Islet of Langerhans (tissue), 1 donor: ENCODE measurements around the gene ARPC1B.
"Not testable (repeated sequence)": the region's sequence is repeated elsewhere in the genome, so short reads cannot be mapped to it uniquely, and the experiment has no call there.

Experiments
- FAIRE-seq: peaks from one replicate; lab custom pipeline; 2011; peaks lifted over from hg19 to GRCh38; lab: Jason Lieb, UNC

ARPC1B gene

DNA sequence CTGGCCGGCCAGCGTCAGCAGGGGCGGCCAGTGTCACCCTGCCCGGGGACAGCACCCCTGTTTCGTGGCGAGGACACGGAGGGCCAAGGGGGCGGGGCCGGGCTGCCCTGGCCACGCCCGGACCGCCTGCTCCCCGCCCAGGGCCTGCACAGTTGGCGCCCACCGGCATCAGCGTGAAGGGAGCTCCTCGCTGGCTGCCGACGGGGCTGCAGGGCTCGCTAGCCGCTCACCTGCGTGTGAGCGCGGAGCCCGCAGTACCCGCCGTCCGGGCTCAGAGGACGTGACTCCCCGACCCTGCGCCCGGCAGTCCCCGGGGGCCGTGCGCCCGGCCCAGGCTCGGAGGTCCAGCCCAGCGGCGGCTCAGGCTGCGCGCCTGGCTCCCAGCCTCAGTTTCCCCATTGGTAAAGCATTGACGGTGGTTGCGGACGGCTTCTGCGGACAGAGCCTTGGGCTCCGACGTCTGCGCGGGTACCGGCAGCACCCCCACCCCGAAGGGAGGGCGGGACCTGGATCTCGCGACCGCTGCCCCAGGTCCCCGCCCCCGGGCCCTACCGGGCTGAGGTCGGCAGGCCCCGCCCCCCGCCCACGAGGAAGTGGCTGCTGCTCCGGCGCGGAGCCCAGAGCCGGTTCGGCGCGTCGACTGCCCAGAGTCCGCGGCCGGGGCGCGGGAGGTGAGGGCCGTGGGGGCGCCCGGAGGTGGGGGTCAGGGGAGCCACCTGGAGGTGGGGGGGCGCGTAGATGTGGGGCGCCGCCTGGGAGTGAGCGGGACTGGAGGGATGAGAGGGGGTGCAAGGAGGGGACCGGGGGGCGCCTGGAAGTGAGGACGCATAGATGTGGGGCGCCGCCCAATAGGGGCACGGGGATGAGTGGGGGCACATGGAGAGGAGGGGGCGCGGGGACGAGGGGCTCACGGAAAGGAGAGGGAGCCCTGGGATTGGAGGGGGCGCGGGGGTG lies at the start of gene ARPC1B:
TSS of gene ARPC1B (plus strand) at position 620 of the 954 bp plus-strand sequence. CDS start 10,985 bp downstream, outside the sequence.
- no peak for FAIRE-seq

DNA sequence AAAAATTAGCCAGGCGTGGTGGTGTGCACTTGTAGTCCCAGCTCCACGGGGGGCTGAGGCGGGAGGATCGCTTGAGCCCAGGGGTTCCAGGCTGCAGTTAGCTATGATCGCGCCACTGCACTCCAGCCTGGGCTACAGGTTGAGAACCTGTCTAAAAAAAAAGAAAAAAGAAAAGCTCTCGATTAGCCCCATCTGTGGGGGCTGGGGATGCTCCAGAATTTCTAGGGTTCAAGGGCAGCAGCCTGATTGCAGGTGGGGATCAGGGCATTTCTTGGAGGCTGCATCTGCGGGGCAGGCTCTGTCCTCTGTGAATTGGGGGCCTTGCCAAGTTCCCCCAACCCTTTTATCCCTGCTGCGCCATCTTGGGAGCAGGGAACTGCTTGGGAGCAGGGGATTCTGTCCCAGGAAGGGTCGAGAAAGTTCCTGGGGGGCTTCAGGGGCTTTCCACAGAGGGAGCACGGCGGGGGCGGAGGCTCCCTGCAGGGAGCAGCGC lies 49.5 kb upstream of the ARPC1B start:
- no peak for FAIRE-seq

DNA sequence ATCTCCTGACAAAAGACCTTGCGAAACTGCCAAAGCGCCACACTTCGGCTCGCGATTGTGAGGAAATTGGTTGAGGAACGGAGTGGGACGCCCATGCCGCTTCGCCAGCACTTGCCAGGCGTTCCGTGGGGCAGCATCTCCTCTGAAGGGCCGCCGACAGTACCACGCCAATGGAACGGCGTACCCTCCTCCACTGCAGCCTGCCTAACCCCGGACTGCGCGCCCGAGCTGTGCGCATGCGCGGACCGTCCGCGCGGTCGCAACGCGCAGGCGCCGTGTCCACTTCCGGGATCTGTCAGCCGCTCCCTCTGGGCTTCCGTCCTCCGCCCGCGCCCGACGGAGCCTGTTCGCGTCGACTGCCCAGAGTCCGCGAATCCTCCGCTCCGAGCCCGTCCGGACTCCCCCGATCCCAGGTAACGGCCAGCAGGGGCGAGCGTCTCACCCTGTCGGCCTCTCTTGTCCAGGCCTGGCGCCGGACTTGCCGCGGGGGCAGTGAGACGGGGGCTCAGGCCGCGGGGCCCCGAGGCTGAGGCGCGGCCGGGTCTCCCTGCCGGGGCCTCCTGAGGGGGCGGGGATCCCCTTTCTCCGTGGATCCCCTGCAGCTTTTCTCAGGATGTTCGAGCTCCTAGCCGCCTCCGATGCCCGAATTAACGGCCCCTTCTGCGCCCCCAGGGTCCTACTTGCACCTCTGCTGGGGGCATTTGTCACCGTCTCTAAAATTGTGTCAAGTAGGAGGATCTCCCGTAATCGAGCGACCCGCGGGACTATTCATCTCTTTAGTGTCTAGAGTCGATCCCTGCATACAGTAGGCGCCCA lies 48.7 kb upstream of the ARPC1B start, which contains the start of gene ARPC1A:
TSS of gene ARPC1A (plus strand) at position 307 of the 816 bp plus-strand sequence. CDS start 7,456 bp downstream, outside the sequence.
- no peak for FAIRE-seq

DNA sequence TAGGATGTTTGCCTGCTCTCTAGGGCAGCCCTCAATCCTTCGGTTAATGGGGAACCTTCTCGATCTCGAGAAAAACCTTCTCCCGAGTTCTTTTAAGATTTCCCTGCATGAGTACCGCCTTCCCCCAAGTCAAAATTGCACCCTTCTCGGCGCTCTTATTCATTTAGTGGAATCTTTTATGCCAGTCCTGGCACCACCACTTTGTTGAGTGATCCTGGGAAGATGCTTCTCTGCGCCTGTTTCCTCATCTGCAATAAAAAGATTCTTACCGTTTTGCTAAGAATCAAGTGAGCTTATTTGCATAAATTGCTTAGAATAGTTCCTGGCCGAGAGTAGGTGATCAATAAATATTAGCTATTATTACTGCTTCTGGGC lies 48.1 kb upstream of the ARPC1B start:
- FAIRE-seq: no peak

DNA sequence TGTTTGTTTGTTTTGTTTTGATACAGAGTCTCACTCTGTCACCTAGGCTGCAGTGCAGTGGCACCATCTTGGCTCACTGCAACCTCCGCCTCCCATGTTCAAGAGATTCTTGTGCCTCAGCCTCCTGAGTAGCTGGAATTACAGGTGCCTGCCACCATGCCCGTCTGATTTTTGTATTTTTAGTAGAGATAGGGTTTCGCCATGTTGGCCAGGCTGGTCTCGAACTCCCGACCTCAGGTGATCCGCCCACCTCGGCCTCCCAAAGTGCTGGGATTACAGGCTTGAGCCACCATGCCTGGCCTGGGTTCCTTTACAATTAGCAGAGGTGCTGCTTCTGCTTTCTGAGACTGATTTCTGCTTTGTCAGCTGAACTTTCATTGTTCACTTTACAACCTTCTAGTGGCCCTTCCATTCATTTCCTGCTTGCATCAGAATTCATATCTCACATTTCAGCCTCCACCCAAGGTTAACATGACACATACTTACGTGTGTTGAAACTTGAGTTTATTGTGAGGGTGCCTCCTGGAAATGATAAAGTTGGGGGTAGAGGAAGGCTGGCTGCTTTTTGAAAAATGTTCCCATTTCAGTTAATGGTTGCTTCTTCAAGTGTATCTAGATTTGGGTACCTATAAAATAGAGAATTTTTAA lies 44.1 kb upstream of the ARPC1B start:
- not testable (repeated sequence) for FAIRE-seq

DNA sequence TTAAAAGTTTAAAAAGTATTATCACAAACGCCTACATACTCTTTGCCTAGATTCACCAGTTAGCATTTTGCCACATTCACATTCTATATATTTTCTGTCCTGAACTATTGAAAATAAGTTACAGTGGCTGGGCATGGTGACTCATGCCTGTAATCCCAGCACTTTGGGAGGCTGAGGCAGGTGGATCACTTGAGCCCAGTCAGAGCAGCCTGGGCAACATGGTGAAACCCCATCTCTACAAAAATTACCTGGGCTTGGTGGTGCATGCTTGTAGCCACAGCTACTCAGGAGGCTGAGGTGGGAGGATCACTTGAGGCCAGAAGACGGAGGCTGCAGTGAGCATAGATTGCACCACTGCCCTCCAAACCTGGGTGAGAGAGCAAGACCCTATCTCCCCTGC lies 43.5 kb upstream of the ARPC1B start:
- FAIRE-seq: no peak

DNA sequence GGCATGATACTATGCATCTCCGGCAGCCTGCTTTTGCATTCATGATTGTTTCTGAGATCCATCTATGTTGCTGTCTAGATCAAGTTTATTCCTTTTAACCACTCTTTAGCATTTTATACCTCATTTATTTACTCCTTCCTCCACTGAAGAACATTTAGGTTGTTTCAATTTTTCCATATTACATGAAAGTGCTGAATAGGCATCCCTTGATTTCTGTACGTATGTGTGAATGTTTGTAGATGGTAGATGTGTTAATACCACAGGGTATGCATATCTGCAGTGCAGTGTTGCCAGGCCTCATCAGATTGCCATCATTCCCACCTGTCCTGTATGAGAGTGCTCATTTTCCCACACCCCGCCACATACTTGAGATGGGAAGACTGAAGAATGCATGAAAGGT lies 34.9 kb upstream of the ARPC1B start:
- no peak for FAIRE-seq

DNA sequence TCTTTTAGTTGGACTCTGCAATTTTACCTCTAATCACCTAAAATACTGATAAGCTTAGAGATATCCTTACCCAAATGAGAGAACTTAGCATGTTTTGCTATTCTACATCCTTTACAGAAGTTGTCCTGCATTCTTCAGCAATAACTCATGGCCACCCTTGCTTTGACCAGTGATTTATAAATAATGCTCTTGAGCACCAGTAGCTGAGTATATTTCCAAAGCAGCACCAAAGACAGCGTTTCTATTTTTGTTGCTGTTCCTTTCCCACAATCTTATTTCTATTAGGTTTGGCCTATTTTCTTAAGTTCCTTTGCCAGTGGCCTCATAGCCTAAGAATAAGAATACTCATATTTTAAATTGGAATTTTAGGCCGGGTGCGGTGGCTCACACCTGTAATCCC lies 33.9 kb upstream of the ARPC1B start:
- no peak for FAIRE-seq

DNA sequence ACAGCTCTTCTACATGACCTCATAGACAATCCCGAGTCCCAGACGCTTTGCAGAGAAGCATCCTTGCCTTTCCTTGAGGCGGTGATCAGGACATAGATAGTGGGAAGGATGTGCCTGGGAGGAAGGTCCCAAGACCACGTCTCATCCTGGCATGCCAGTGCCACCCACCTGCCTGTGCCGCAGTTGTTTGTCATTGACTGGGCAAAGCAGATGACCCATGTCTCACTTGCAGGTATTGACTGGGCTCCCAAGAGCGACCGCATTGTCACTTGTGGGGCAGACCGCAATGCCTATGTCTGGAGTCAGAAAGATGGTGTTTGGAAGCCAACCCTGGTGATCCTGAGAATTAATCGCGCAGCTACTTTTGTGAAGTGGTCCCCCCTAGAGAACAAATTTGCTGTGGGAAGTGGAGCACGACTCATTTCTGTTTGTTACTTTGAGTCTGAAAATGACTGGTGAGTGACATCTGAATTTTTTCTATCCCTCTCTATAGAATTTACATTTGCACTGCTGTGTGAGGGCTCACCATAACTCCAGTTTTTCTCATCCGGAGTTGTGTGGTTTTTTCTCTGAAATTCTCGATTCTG lies 30.4 kb upstream of the ARPC1B start:
- FAIRE-seq: no peak

DNA sequence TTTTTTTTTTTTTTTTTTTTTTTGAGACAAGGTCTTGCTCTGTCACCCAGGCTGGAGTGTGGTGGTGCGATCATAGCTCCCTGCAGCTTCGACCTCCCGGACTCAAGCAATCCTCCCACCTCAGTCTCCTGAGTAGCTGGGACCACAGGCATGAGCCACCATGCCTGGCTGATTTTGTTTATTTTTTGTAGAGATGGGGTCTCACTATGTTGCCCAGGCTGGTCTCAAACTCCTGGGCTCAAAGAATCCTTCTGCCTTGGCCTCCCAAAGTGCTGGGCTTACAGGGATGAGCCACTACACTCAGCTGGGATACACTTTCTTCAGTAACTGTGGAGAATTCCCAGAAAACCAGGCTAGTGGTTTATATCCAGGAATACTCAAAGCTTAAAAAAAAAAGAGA lies 23.9 kb upstream of the ARPC1B start:
- FAIRE-seq: not testable (repeated sequence)

DNA sequence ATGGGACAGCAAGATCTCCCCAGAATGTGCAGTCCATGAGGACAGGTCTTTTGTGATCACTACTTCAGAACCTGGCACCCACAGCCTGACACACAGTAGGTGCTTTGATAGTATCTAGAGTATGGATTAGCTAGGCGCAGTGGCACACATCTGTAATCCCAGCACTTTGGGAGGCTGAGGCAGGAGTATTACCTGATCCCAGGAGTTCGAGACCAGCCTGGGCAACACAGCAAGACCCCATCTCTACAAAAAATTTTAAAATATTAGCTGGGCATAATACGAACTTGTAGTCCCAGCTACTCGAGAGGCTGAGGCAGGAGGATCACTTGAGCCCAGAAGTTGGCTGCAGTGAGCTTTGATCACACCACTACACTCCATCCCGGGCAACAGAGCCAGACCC lies 22.3 kb upstream of the ARPC1B start:
- FAIRE-seq: no peak

DNA sequence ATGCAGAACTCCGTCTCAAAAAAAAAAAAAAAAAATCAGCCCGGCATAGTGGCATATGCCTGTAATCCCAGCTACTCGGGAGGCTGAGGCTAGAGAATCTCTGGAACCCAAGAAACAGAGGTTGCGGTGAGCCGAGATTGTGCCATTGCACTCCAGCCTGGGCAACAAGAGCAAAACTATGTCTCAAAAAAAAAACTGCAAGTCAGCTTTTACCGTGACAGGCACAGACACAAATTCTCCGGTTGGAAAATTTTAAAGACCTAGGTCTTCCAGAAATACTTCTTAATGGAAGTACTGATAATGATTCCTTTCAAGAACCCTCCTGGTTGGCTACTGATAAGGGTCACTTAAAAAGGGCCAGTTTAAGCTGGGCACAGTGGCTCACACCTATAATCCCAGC lies 19.4 kb upstream of the ARPC1B start:
- FAIRE-seq: no peak

DNA sequence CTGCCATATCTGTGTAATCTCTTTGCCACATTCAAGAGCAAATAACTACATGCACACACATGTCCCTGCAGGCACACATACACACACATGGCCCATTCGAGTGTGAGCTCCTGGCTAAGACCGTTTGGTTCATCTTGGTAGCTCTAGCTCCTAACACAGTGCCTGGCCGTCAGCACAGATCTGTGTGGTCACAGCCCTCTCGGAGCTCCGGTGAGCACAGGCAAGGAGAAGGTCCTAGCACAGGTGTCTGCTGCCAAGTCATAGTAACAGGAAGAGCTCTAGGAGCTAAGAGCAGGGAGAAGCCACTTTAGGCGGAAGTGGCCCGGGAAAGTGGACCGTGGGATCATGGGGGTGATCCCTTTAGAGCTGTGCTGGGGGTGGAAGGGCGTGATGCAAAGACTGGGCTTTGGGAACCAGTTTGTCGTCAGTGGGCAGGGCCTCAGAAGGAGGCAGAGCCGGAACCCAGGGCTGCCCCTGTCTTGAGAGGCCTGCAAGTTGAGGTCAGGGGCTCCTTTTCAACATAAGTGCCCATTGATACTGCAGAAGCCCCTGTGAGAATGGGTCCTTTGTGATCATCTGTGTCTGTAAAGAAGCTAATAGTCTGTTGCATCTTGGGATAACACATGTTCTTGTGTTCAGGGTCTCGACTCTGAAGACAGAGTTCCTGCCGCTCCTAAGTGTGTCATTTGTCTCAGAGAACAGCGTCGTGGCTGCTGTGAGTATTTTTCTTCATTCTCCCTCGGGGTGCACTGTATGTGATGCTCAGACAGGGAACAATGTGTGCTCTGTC lies 16.6 kb upstream of the ARPC1B start:
- no peak for FAIRE-seq

DNA sequence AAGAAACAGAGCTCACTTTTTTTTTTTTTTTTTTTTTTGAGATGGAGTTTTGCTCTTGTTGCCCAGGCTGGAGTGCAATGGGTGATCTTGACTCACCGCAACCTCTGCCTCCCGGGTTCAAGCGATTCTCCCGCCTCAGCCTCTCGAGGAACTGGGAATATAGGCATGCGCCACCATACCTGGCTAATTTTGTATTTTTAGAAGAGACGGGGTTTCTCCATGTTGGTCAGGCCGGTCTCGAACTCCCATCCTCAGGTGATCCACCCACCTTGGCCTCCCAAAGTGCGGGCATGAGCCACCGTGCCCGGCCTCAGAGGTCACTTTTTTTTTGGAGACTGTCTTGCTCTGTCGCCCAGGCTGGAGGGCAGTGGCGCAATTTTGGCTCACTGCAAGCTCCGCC lies 16.0 kb upstream of the ARPC1B start:
- FAIRE-seq: not testable (repeated sequence)

DNA sequence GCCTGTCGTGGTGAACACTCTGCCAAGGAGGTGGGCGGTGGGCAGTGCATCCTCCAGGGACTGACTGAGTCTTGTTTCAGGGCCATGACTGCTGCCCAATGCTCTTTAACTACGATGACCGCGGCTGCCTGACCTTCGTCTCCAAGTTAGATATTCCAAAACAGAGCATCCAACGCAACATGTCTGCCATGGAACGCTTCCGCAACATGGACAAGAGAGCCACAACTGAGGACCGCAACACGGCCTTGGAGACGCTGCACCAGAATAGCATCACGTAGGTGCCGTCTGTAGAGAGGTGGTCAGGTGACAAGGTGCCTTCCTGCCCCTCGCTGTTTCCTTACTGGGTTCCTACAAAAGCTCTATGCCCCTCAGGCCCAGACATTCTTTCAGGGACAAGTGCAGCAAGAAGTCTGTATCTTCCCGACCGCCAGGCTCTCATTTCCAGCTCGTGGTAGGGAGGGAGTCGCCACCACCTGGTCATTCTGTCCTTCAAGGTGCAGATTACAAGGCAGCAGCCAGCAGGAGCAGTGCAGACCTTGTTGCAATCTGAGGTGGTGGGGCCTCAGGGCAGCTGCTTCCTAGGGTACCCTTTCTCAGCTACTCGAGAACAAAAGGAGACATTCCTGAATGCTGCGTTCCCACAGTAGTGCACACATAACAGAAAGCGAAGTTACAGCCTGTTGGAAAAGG lies 14.9 kb upstream of the ARPC1B start:
- no peak for FAIRE-seq

DNA sequence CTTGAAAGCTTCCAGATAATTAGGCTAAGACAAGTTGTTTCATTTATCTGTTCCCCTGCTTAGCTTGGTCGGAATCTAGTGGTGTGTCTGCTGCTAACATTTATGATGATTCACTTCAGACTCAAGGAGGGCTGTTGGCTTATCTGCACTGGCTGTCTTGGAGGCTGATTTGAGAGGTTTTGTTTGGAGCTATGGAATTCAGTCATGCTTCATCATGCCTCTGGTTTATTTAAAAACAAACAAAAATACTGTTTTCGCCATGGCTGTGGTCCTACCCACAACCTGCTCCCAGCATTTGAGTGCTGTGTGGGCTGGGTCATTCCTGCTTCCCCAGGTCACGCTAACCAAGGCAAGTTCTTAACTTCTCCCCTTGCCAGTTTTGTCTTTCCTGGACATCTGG lies 11.7 kb upstream of the ARPC1B start:
- FAIRE-seq: no peak

DNA sequence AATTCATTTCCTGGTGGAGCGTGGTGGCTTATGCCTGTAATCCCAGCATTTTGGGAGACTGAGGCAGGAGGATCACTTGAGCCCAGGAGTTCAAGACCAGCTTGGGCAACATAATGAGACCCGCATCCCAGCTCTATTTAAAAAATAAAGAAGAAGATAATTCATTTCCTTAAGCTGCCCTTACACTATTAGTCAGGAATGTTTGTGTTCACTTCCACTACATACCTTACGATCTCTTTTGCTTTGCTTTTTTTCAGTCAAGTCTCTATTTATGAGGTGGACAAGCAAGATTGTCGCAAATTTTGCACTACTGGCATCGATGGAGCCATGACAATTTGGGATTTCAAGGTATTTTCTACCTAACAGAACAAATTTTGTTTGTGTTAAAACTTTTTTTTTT lies 11.2 kb upstream of the ARPC1B start:
- no peak for FAIRE-seq

DNA sequence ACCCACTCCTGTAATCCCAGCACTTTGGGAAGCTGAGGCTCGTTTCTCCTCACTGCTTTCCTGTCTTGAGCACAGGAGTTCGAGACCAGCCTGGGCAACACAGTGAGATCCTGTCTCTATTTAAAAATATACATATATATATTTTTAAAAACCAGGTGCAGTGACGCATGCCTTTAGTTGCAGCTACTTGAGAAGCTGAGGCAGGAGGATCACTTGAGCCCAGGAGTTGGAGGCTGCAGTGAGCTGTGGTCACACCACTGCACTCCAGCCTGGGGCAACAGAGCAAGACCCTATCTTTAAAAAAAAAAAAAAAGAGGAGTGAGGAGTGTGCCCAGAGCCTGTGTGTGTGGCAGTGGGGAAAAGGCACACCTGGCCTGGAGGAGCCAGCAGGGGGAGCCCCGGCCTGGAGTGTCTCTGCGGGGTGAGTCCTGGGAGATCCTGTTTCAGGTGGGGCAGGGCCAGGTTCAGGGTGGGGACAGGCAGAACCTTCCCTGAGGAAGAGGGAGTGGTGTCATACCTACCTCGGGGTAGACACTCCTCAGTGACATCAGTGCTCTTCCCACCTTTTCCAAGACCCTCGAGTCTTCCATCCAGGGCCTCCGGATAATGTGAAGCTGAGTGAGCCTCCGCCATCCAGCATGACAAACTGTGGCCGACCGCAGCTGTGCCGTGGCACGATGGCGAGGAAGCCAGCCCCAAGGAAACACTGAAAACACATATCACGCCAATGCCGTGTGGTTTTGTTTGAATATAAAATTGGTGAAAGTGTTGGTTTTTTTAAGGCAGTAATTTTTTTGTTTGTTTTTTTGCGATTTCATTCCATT lies 9.0 kb upstream of the ARPC1B start:
- no peak for FAIRE-seq

DNA sequence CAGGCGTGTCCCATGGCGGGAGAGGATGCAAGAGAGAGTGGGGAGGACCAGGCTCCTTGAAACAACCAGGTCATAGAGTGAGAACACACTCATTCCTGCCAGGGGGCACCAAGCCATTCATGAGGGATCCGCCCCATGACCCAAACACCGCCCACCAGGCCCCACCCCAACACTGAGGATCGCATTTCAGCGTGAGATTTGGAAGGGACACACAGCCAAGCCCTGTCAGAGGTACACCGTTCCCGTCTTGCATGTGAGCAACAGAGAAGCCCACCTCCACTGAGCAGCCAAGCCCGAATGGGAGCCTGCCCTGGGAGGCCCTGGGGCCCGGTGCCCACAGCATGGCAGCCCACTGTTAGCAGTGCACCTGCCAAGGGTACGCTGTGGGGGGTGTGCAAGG lies 7.9 kb upstream of the ARPC1B start:
- FAIRE-seq: no peak
